DMS114 treated with DMSO at 0.1 percent for 48 hours (cell line): ENCODE data around the gene PPP2R2C.
A peak's percentile ranks its signal among the peaks of the same experiment; 100 is the strongest.

ENCODE experiments used
- DNase-seq: peaks from one replicate; lab custom pipeline; 2025; ENCODE audit not compliant: unreplicated experiment; lab: John Stamatoyannopoulos, UW

The PPP2R2C gene

GRCh38 chr4:6332042-6332668 is 140.3 kb downstream of the PPP2R2C start:
- DNase-seq, result no peak

DNA sequence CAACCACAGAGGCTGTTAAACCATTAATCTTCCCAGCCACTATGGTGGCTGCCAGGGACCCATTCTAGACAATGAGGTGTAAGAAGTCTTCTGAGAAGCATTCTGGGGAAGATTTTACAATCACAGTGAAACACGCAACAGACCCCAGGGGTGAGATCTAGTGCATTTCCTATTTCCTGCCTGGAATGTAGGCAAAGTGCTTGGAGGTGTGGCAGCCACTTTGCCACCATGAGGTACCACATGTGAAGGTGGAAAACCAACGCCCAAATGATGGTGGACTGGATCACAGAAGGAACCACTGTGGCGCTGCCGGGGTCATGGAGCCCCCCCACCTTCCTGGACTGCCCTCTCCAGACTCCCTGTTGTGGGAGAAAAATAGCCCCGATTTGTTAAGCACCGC is 140.9 kb downstream of the PPP2R2C start:
- no peak for DNase-seq

- peak; percentile 3 for DNase-seq
Observed at GRCh38 chr4:6331018-6331417, 141.4 kb downstream of the PPP2R2C start.

- no peak for DNase-seq
Observed at GRCh38 chr4:6330384-6330767, 142.0 kb downstream of the PPP2R2C start.

DNA sequence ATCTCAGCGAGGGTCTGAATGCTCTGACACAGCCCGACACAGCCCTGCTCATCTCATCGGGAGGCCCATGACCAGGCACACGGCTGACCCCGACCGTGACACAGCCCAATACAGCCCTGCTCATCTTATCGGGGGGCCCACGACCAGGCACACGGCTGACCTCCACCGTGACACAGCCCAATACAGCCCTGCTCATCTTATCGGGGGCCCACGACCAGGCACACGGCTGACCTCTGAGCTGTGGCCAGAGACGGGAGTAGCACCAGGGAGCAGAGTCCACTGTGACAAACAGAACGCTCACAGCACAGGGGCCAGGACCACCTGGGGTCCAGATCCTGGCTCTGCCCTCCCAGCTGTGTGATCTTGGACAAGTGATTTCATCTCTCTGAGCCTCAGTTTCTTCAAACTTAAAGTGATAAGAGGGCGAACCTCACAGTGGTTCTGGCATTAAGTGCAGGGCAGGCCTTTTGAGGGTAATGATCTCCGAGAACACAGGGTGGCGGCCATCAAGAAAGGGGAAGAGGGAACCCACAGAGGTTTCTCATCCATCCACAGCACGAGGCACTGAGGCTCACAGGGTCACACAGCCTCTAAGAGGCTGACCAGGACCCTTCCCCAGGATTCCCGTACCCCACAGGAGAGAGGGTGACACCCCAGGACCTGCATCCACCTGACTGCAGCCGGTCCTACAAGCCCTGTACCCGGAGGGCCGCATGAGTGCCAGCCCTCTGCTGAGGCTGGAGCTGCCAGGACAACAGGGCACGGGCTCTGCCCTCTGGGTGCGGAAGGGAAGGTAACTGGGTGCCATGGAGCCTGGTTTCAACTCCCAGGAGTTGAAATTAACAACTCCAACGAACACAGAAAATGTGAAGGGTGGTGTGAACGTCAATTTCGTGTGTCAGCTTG is 142.7 kb downstream of the PPP2R2C start:
- DNase-seq, result no peak

DNA sequence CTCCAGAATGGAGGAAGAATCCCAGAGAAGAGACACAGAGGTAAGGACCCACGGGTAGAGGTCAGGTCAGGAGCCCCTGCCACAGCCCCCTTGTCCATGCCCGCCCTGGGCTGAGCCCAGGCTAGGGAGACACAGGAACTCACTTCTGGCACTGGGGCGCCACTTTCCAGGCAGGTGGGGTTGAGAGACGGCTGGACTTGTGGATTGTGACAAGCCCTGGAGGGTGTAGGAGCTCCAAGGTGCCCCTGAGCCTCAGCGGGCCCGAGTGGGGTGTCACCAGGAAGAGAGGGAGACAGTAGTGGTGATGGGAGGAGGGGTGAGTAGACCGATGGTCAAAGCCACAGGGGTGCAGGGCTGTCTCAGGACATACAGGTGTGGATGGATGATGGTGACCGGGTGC is 143.9 kb downstream of the PPP2R2C start:
- DNase-seq, result no peak

GRCh38 chr4:6327220-6327917 is 145.0 kb downstream of the PPP2R2C start:
- DNase-seq, result peak; percentile 48

DNA sequence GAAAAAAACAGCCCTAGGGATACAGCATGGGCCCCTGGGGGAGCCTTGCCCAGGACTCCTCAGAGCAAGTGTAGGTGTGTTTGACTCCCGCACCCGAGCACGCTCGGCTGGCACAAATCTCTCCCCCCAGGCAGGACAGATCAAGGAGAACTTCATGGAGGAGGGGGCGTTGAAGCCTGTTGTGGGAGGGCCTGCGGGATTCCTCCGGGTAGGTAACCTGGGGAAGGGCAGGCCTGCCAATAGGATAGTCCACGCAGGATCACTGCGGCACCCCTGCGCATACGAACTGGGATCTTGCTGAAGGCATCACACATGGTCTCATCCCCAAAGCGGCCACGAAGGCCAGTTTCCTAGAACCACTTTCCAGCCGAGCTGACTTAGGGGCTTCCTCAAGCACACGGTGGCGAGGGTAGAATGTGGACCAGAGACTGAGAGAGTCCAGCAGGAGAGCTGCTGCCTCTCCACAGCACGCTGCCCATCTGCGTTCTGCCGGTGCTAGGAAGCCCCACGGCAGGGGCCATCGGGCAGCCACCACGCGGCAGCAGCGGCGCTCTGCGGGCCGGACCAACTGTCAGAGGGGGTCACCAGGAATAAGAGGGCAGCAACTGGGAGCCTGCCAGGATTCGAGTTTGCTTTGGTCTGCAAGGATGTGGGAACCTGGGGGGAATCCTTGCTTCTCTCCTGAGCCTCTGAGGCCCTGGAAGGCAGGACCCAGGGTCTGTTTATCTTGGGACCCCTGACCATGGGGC is 145.9 kb downstream of the PPP2R2C start:
- no peak for DNase-seq

- DNase-seq, result no peak
Observed at GRCh38 chr4:6325788-6326290, 146.6 kb downstream of the PPP2R2C start.

GRCh38 chr4:6324999-6325787 is 147.2 kb downstream of the PPP2R2C start:
- DNase-seq, result no peak

DNA sequence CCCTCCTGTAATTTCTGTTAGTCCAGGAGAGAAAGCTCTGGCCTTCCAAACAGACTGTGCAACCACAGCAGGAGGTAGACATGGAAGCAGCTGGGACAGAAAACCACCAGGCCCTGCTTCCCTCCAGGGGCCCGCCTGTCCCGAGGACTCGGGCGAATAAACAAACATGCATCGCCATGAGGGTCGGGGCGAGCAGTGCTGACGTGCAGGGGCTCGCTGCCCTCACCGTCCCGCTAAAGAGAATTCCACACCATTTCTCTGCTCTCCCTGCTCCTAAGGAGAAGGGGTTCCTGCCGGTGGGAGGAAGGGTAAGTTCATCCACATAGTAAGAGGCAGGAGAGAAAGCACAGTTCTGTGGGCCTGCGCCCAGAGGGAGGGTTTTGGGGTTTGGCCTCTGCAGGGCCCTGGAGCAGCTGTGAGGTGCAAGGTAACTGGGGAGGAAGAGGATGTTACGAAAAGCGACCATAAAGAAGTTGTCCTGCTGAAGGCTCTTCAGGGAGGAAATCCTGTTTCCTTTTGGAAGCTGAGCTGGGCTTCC is 147.9 kb downstream of the PPP2R2C start:
- DNase-seq, result no peak

- no peak for DNase-seq
Observed at GRCh38 chr4:6322761-6323566, 149.4 kb downstream of the PPP2R2C start.

DNA sequence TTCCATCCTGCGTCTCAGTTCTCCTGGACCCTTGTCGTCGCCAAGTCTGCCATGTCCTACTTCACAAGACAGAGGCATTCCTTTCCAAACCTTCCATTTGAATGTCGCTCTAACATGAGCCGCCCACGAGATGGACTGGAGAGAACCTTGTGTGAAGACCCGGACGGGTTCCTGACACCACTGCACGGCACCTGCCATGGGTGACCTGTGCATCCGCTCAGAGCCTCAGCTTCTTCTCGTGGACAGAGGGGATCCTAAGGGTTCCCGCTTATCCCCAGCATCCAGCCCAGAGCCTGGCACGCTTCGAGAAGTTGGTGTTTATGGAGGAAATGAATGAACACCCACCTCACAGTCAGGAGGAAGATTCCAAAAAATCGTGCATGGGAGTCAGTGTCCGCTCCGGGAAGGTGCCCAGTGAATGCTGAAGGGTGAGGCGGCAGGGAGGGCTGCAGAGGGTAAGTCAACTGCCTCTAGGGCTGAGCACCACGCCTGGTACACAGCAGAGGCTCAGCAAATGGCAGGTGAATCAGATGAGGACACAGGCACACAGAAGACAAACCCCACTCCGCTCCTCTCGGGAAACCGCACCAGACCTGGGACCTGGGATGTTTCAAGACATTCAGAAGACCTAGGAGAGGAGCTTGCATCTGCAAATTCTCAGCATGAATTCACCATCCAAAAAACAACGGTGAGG is 150.2 kb downstream of the PPP2R2C start:
- DNase-seq, result no peak

GRCh38 chr4:6321361-6321760 is 151.1 kb downstream of the PPP2R2C start:
- DNase-seq, result no peak

- no peak for DNase-seq
Observed at GRCh38 chr4:6320663-6321062, 151.8 kb downstream of the PPP2R2C start.

DNA sequence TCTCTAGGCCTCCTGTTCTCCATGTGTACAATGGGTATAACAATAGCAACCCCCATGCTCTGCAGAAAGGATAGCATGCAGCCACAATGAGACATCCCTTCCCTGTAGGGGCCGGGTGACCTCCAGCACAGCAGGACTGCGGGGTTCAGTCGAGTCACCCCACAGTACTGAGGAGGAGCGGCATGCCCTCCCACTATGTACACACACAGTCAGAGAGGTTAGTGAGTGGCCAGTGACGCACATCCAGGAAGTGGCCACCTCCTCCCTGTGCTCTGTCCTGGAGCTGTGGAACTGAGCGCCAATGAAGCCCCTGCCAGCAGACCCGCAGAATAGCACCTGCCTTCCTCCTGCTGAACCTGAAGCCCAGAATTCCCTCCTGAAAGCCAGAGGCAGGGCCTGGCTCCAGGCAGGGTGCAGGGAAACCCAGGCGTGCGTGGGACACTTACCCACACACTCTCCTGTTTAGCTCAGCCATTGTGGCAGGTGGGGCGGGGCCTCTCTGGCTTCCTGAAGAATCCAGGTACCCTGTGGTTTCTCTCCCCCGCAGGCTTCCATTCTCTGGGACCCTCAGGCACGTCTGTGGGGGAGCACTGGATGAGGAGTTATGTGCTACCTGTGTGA is 152.8 kb downstream of the PPP2R2C start:
- no peak for DNase-seq

- DNase-seq, result no peak
Observed at GRCh38 chr4:6318206-6318605, 154.2 kb downstream of the PPP2R2C start.

DNA sequence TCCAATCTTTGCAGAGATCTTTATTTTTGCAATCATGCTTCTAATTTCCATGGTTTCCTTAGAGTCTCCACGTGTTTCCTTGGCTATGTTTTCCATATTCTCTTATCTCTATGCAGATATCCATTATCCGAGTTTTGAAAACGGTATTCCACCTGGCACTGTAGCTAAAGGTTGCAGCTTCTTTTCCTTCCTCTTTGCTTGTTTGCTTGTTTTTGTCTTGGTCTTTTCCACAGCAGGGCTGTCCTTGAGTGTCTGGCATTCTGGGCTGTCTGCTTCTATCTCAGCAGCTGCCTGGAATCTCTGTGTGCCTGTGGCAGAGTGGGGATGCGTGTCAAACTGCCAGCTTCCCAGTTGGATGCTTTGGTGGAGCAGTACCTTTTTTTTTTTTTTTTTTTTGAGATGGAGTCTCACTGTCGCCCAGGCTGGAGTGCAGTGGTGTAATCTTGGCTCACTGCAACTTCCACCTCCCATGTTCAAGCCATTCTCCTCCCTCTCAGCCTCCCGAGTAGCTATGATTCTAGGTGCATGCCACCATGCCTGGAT is 155.9 kb downstream of the PPP2R2C start:
- DNase-seq, result no peak
